Measurements from ENCODE around the gene PCP4L1.

Gene PCP4L1

DNA sequence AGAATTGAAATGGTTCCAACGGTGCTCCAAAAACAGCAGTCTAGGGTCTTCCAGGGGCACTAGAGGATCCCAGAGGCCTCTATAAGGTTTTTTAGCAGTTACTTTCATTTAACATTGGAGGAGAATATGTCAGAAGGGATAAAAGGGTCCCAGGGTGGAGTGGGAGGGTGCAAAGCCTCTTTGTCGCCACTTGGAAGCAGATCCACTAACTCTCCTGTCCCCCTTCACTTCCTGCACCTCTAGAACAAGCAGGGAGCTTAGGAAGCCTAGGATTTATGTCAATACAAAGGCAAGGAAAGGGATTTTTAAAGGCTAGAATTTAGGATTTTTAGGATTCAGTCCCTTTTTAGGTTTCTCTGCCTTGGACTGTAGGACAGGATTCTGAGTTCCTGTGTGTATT, 8.3 kb downstream of the PCP4L1 start:
- ChIA-PET POLR2A (no interaction called here), CTCF (interaction anchor here (1.1 to 1.8 kb wide), 4 partner anchors 11 to 41 kb away, joined by 3 to 4 read pairs (median 4); partner anchors contain the start of gene TOMM40L)

GRCh38 chr1:161267321-161267720, 8.8 kb downstream of the PCP4L1 start:
- no peak for DNase-seq (ENCODE audit: extremely low spot score)
- POLR2A ChIA-PET = no interaction called here
- TF ChIP-seq, protein P1, sequence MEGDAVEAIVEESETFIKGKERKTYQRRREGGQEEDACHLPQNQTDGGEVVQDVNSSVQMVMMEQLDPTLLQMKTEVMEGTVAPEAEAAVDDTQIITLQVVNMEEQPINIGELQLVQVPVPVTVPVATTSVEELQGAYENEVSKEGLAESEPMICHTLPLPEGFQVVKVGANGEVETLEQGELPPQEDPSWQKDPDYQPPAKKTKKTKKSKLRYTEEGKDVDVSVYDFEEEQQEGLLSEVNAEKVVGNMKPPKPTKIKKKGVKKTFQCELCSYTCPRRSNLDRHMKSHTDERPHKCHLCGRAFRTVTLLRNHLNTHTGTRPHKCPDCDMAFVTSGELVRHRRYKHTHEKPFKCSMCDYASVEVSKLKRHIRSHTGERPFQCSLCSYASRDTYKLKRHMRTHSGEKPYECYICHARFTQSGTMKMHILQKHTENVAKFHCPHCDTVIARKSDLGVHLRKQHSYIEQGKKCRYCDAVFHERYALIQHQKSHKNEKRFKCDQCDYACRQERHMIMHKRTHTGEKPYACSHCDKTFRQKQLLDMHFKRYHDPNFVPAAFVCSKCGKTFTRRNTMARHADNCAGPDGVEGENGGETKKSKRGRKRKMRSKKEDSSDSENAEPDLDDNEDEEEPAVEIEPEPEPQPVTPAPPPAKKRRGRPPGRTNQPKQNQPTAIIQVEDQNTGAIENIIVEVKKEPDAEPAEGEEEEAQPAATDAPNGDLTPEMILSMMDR (IDR thresholded peaks at IDR 0.05; ENCODE audit: control extremely low read depth, extremely low read depth, low read depth, missing control alignments) = no peak
- CTCF ChIA-PET = interaction anchor here (1.1 kb wide), 1 partner anchor 37 kb away, joined by 3 read pairs; no protein-coding TSS in a partner anchor

More for the DNA sequence above, 8.3 kb downstream of the PCP4L1 start:
- no peak for DNase-seq (ENCODE audit: extremely low spot score)
- TF ChIP-seq, protein P1 (IDR thresholded peaks at IDR 0.05; ENCODE audit: control extremely low read depth, extremely low read depth, low read depth, missing control alignments) = no peak

GRCh38 chr1:161273402-161273801, 14.9 kb downstream of the PCP4L1 start:
- no peak for DNase-seq (ENCODE audit: extremely low spot score)
- TF ChIP-seq, protein P1 (IDR thresholded peaks at IDR 0.05; ENCODE audit: control extremely low read depth, extremely low read depth, low read depth, missing control alignments) = no peak
- ChIA-PET POLR2A (no interaction called here), CTCF (interaction anchor here (0.9 to 3.1 kb wide), 3 partner anchors 18 to 46 kb away, joined by 3 to 18 read pairs (median 3); no protein-coding TSS in a partner anchor)

DNA sequence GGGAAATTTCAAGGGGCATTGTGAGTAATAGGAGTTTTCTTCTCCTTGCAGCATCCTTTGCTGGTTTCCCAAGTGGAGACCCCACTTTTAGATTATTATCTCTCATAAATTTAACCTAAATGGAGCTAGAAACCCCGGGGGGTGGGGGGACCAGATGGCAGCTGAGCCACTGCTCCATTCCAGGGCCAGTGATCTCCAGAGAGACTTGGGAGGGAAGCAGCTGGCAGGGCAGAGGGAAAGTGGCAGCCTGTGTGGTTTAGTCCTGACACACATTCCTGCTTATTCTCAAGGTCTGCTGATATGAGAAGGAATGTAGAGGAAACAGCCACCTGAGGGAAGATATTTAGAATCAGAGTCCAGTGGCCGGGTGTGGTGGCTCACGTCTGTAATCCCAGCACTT, 16.3 kb downstream of the PCP4L1 start:
- POLR2A ChIA-PET = no interaction called here
- CTCF ChIA-PET = interaction anchor here (1.2 to 3.1 kb wide), 3 partner anchors 16 to 19 kb away, joined by 3 to 18 read pairs (median 4); no protein-coding TSS in a partner anchor
- no peak for DNase-seq (ENCODE audit: extremely low spot score)
- TF ChIP-seq, protein P1 (IDR thresholded peaks at IDR 0.05; ENCODE audit: control extremely low read depth, extremely low read depth, low read depth, missing control alignments) = no peak

DNA sequence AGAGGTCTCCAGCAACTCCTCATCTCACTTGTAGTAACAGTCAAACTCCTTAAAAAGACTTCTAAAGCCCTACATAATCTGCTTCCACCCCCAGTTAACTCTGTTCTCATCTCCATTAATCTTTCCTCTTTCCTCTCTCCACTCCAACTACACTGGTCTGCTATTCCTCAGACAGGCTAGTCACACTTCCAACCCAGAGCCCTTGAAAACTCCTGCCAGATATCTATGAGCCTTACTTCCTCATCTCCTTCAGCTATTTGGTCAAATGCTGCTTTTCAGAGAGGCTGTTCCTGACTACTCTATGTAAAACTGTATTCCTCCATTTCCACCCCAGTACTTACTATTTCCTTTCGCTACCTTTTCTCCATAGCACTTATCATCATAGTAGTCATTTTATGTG, 24.4 kb downstream of the PCP4L1 start:
- POLR2A ChIA-PET = no interaction called here
- TF ChIP-seq, protein P1 (IDR thresholded peaks at IDR 0.05; ENCODE audit: control extremely low read depth, extremely low read depth, low read depth, missing control alignments) = no peak
- CTCF ChIA-PET = interaction anchor here (0.7 to 2.2 kb wide), 5 partner anchors 9 to 55 kb away, joined by 3 to 27 read pairs (median 4); no protein-coding TSS in a partner anchor
- DNase-seq (ENCODE audit: extremely low spot score) = no peak

- TF ChIP-seq, protein P1 (IDR thresholded peaks at IDR 0.05; ENCODE audit: control extremely low read depth, extremely low read depth, low read depth, missing control alignments) = no peak
- CTCF ChIA-PET = interaction anchor here (1.0 to 1.8 kb wide), 3 partner anchors 10 to 60 kb away, joined by 3 to 5 read pairs (median 3); partner anchors contain the start of gene TOMM40L
- no peak for DNase-seq (ENCODE audit: extremely low spot score)
- POLR2A ChIA-PET = no interaction called here
Measured at GRCh38 chr1:161285113-161285512, 26.6 kb downstream of the PCP4L1 start.
